ENCODE results near the gene NPRL2. TPM values are rescaled to one million over a fixed set of nuclear protein-coding genes. Genes with fewer than 3 reads are reported as not detected.

The NPRL2 gene
- total and polyA plus RNA-seq, 2 of the 13 experiments (the other 11 are each of a cell fraction or from before 2014, with no cell fraction given) = 30.6 to 51.4 TPM

DNA sequence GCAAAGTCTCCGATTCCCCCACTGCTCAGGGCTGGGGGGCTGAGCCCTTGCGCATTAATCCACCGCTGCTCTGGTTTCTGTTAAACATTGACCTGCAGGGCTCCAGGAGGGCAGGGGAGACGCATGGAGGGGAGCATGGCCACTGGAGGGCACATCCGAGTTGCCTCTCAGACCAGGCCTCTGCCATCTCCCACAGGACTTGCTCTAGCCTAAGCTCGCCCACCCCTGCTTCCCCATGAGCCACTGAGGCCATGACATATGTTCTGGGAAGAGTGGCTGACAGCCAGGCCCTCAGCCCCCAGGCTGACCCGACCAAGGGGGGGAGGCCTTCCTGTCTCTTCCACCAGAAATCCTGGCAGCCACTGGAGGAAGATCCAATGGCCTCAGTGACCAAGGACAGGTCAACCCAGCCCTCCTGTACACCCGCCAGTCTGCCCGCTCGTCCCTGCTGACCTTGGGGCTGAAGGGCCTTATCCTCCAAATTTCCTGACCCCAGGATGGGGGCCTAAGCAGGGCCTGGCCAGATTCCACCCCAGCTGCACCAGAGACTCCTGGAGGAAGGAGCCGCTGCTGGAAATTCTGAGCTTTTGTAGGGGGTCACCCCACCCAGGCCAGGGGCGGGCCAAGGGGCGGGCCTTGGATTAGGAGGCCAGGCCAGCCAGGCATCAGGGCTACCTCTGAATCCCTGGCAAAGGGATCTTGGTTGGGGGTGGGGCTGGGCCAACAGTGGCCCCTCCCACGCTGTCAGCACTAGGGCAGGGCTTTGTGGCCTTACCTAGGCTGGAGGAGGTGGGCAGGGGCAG lies 47.4 kb downstream of the NPRL2 start, which contains the start of gene HYAL1 (continued):
- TF ChIP-seq TAF1 (CRISPR knock-in tag; IDR thresholded peaks at IDR 0.05) = peak; percentile 94
- TF ChIP-seq CENPX (CRISPR knock-in tag; IDR thresholded peaks at IDR 0.05) = no peak
- no peak for TF ChIP-seq ZNF589 (CRISPR knock-in tag; conservative IDR thresholded peaks at IDR 0.05)
- no peak for TF ChIP-seq KAT2B (IDR thresholded peaks at IDR 0.05; ENCODE audit: borderline replicate concordance, low read depth, low read length)
- TF ChIP-seq MTF2 (CRISPR knock-in tag; IDR thresholded peaks at IDR 0.05; ENCODE audit: borderline replicate concordance) = no peak; the same call in 1 of the 2 replicates
- no peak for TF ChIP-seq MIER2 (CRISPR knock-in tag; IDR thresholded peaks at IDR 0.05)
- no peak for TF ChIP-seq ZNF367 (CRISPR knock-in tag; IDR thresholded peaks at IDR 0.05; ENCODE audit: borderline replicate concordance)
- peak; percentile 44; the same call in 1 of the 2 replicates for TF ChIP-seq KDM2A (CRISPR knock-in tag; IDR thresholded peaks at IDR 0.05; ENCODE audit: borderline replicate concordance, low read depth)
- TF ChIP-seq, protein P1, sequence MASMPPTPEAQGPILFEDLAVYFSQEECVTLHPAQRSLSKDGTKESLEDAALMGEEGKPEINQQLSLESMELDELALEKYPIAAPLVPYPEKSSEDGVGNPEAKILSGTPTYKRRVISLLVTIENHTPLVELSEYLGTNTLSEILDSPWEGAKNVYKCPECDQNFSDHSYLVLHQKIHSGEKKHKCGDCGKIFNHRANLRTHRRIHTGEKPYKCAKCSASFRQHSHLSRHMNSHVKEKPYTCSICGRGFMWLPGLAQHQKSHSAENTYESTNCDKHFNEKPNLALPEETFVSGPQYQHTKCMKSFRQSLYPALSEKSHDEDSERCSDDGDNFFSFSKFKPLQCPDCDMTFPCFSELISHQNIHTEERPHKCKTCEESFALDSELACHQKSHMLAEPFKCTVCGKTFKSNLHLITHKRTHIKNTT (CRISPR knock-in tag; IDR thresholded peaks at IDR 0.05) = no peak
- TF ChIP-seq, protein P2, sequence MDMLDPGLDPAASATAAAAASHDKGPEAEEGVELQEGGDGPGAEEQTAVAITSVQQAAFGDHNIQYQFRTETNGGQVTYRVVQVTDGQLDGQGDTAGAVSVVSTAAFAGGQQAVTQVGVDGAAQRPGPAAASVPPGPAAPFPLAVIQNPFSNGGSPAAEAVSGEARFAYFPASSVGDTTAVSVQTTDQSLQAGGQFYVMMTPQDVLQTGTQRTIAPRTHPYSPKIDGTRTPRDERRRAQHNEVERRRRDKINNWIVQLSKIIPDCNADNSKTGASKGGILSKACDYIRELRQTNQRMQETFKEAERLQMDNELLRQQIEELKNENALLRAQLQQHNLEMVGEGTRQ (IDR thresholded peaks at IDR 0.05; ENCODE audit: low read depth, low read length) = no peak
- TF ChIP-seq, protein P2 (CRISPR knock-in tag; IDR thresholded peaks at IDR 0.05; ENCODE audit: borderline replicate concordance) = no peak
- 0 out of 2 replicates have a peak, but pooled peaks have one; percentile 76 for TF ChIP-seq ZNF569 (CRISPR knock-in tag; IDR thresholded peaks at IDR 0.05; ENCODE audit: borderline replicate concordance)
- TF ChIP-seq FOXP1 (IDR thresholded peaks at IDR 0.05) = no peak
- TF ChIP-seq FOXP1 (CRISPR knock-in tag; IDR thresholded peaks at IDR 0.05) = no peak
- no peak for TF ChIP-seq ZNF282 (IDR thresholded peaks at IDR 0.05; ENCODE audit: partially characterized antibody)
- TF ChIP-seq ZNF841 (CRISPR knock-in tag; IDR thresholded peaks at IDR 0.05; ENCODE audit: borderline replicate concordance) = no peak
- peak; percentile 52 for TF ChIP-seq PRMT3 (CRISPR knock-in tag; IDR thresholded peaks at IDR 0.05; ENCODE audit: borderline replicate concordance, low read depth)
- TF ChIP-seq ZNF331 (CRISPR knock-in tag; IDR thresholded peaks at IDR 0.05) = peak; percentile 34; the same call in 1 of the 2 replicates
- TF ChIP-seq, protein P3, sequence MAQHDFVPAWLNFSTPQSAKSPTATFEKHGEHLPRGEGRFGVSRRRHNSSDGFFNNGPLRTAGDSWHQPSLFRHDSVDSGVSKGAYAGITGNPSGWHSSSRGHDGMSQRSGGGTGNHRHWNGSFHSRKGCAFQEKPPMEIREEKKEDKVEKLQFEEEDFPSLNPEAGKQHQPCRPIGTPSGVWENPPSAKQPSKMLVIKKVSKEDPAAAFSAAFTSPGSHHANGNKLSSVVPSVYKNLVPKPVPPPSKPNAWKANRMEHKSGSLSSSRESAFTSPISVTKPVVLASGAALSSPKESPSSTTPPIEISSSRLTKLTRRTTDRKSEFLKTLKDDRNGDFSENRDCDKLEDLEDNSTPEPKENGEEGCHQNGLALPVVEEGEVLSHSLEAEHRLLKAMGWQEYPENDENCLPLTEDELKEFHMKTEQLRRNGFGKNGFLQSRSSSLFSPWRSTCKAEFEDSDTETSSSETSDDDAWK (CRISPR knock-in tag; IDR thresholded peaks at IDR 0.05) = no peak
- TF ChIP-seq GZF1 (CRISPR knock-in tag; IDR thresholded peaks at IDR 0.05) = no peak; the same call in 1 of the 2 replicates
- TF ChIP-seq ZNF12 (CRISPR knock-in tag; IDR thresholded peaks at IDR 0.05) = no peak

Measured in HepG2 (cell line).